Hepatocyte (in vitro differentiated cells): ENCODE results near the gene STIP1.

Experiments
- CTCF ChIP-seq: fragments of 200-600 bp; sonication (generic); IDR thresholded peaks from 2 replicates; pipeline ENCODE4 v1.5.1; 2016; ENCODE audit warnings: antibody characterized with exemption, mild to moderate bottlenecking; ENCODE audit not compliant: poor library complexity
- EZH2 ChIP-seq: fragments of 200-600 bp; sonication (generic); IDR thresholded peaks from 2 replicates; pipeline ENCODE4 v1.6.1; 2016; ENCODE audit warnings: antibody characterized with exemption, mild to moderate bottlenecking, borderline replicate concordance

GRCh38 chr11:64176751-64177150, 9.2 kb upstream of the STIP1 start:
- TF ChIP-seq CTCF (no peak), EZH2 (no peak)
